COR-L47 (cell line): ENCODE measurements around the gene NDUFB6.
"Not testable (repeated sequence)": the region's sequence is repeated elsewhere in the genome, so short reads cannot be mapped to it uniquely, and the experiment has no call there.

Source experiments
- DNase-seq: peaks from one replicate; lab custom pipeline; 2025; lab: John Stamatoyannopoulos, UW

The NDUFB6 gene

GRCh38 chr9:32572900-32573523 lies at the start of gene NDUFB6:
Gene NDUFB6 (minus strand): TSS chr9:32573159. CDS start chr9:32573060, 99 bp downstream.
- peak; percentile 86 for DNase-seq

DNA sequence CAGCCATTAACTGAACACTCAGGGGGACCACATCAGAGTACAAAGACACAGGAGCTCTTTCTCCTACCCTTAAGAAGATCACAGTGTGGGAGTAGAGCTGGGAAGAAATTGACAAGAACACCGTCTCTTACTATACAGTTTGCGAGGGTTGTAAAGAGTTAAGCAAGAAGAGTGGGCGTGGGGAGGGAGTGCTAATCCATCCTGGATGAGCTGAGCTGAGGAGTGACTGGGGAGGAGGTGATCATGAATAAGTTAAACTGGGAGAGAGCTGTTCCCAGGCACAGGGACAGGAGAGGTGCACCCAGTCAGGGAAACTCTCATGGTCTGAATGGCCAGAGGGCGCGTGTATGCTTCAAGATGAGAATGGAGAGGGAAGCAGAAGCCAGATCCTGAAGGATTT lies 45.3 kb upstream of the NDUFB6 start:
- no peak for DNase-seq

DNA sequence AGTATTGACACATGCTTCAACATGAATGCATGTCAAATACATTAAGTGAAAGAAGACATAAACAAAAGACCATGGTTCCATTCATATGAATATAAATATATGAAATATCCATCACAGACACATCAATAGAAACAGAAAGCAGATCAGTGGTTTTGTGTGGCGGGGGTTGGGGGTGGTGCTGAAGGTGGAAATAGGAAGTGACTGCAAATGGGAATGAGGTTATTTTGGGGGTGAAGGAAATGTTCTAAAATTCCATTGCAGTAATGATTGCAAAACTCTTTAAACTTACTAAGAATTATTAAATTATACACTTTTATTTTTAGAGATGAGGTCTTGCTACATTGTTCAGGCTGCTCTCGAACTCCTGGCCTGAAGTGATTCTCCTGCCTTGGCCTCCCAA lies 33.9 kb upstream of the NDUFB6 start:
- DNase-seq = no peak

DNA sequence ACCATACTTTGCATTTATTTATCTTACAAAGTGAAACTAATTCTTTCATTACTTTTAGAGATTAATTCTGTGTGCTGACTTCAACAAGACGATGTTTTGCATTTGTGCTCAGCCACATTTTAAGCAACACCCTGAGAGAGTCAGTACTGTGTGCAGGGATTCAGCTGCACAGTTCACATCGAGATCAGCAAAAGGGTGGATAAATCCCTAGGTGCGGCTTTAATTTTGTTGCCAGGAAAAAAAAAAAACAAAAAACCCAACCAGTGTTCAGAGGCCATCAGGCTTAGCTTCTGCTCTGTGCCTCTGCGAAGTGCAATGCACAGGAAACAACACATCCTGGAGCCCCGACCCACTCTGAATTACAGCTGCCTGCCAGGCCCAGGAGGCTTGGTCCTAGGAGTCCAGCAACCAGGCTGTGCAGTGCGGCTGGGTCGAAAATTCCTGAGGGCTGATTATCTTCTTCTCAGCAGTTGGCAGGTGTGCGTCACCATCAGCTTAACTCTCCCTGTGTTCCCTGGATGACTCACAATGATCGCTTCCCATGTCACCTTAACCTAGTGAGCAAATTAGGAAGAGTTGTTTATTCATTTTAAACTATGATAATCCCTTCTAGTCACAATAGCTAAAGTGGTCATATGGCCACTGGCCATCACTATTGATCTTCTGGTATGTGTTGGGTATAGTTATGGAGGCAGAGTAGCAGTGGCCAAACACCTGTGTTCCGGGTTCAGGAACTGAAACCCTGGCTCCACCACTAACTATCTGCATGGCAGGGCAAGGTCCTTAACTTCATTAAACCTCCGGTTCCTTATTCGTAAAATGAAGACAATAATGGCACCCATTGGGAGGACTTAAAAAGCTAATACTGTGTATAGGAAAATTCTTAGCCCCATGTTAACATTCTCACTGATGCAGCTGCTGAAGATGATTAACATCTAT lies 31.2 kb upstream of the NDUFB6 start:
- no peak for DNase-seq

GRCh38 chr9:32599021-32599420 lies 26.1 kb upstream of the NDUFB6 start:
- DNase-seq = not testable (repeated sequence)

DNA sequence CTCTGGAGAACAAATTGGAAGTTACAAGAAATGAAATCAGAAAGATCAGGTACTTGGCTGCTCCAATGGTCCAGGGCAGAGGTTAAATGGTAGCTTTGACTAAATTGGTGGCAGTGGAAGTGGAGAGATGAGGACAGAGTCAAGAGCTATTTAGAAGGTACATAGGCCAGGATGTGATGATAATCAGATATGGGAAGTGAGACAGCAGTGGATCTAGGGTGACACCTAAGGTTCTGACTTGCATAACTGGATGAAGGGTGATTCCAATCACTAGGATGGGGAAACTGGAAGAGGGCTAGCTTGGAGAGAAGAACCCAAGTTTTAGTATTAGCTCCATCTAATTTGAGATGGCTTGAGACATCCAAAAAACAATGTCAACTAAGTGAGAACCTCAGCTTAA lies 24.0 kb upstream of the NDUFB6 start:
- DNase-seq = no peak

GRCh38 chr9:32596096-32596865 lies 23.3 kb upstream of the NDUFB6 start:
- no peak for DNase-seq

DNA sequence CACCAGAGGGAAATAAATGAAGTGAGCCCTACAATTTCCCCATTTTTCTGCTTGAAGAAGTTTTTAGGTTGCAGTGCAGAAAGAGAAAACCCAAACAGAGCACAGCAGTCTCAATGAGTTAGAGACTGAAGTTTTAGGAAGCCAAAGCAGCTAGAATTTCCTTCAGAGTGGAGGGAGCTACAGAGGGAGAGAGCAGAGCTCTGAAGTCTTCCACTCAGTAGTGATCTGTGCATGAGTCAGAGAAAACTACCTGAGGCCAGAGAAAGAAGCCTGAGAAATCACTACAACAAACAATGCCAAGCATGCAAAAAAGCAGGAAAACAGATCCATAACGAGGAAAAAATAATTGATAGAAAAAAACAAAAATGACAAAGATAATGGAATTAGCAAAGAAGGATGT lies 17.9 kb upstream of the NDUFB6 start:
- no peak for DNase-seq

DNA sequence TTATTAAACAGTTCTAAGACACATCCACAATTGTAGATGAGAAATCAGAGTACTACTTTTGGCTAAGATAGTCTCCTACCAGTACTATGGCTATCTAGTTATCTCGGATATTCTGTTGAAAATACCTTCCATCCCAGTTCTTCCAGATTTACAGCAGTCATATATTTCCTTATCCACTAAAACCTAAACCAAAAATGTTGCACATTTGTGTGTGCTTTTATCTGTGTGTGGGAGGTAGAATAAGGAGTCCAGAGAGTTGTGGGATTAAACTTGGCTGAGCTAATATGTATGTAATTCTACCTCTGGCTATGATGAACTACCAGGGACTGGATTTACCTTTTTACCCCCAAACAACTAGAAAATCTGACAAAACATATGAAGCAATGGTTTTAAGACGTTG lies 17.5 kb upstream of the NDUFB6 start:
- no peak for DNase-seq

- peak; percentile 25 for DNase-seq
Measured at GRCh38 chr9:32589083-32589723, 16.2 kb upstream of the NDUFB6 start.

DNA sequence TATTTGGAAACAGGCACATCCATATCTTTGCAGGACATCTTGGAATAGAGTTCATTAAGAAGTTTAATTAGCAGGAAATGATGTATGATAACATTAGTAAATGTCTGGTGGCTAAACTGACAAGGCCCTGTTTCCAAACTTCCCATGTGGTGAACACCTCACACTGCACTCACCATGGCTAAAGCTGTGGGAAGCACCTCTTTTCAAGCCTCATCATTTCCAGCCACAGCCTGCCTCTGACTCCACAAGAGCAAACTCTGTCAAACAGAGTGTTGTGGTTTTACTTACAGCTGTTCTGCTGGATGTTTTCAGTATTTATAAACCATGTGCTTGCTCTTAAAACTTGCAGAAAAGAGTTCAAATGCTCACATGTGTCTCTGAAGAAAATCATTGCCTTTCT lies 14.9 kb upstream of the NDUFB6 start:
- no peak for DNase-seq

GRCh38 chr9:32584784-32585183 lies 11.8 kb upstream of the NDUFB6 start:
- DNase-seq = no peak

- peak; percentile 54 for DNase-seq
Measured at GRCh38 chr9:32581512-32582143, 8.7 kb upstream of the NDUFB6 start.

- DNase-seq = no peak
Measured at GRCh38 chr9:32580631-32581300, 7.8 kb upstream of the NDUFB6 start.

- peak; percentile 35 for DNase-seq
Measured at GRCh38 chr9:32579706-32580331, 6.9 kb upstream of the NDUFB6 start.

DNA sequence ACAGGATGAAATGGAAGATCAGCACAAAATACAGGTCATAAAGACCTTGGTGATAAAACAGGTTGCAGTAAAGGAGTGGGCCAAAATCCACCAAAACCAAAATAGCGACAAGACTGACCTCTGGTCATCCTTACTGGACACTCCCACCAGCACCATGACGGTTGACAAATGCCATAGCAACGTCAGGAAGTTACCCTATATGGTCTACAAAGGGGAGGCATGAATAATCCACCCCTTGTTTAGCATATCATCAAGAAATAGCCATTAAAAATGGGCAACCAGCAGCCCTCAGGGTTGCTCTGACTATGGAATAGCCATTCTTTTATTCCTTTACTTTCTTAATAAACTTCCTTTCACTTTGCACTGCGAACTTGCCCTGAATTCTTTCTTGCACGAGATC lies 6.0 kb upstream of the NDUFB6 start:
- no peak for DNase-seq

DNA sequence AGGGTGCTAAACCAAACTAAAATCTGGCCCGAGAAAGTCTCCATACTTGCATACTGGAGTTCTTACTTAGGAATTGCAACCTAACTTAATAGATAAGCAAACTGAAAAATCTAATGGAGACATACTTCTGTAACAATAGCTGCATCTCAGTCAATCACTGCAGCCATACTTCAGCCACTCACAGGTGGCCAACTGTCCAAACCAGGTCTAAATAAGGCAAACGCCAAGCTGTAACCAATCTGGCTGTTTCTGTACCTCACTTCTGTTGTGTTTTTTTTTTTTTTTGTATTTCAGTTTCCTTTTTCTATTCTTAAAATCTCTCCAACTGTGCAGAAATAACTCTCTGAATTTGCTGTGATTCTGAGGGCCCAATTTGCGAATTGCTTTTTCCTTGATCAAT lies 4.4 kb upstream of the NDUFB6 start:
- DNase-seq = no peak

DNA sequence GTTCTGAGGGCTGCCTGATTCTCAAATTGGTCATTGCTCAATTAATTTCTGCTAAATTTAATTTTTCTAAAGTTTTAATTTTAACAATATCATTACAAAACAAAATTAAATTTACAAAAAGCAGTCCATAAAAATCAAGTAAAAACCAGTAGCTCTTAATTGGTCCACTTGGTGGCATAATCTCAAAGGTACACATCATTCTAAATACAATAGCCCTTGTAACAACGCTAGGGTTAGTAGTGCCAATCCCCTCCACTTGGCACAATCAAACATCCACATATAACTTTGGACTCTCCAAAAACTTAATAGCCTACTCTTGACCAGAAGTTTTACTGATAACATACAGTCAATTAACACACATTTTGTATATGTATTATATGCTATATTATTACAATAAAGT lies 1.9 kb upstream of the NDUFB6 start:
- no peak for DNase-seq

DNA sequence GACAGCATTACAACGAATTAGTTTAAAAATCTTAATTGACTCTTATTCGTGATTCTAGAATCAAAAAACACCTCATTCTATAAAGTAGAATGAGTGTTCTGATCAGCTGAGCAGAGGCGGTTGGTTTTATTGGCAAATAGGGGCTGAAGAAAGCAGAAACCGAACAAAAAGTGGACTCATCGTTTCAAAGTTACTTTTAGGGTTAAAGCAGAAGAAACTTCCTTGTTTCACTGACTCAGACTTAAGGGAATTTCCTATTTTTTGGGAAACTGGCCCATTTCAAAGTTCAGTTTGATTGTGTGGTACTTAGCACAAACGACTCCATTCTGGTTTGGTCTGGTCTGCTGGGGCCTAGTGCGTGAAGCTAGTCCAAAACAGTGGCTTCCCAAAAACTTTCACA lies 862 bp upstream of the NDUFB6 start:
- DNase-seq = no peak
